ENCODE results near the gene SLC44A1. TPM values are rescaled to one million over a fixed set of nuclear protein-coding genes. Genes with fewer than 3 reads are reported as not detected.
A peak's percentile ranks its signal among the peaks of the same experiment; 100 is the strongest.

The SLC44A1 gene
- total RNA-seq, 2 experiments from 2014 or later: 26.6 to 71.6 TPM

- Histone ChIP-seq H3K4me1 (ENCODE audit: insufficient read depth, low read length, poor library complexity, severe bottlenecking) (peaks cover 15% of the 10 kb centered on the region), H3K79me2 (ENCODE audit: insufficient read depth, low read depth, low read length) (no peaks in the 10 kb centered on the region), H3K4me2 (ENCODE audit: low read length) (peak overlapping the region; percentile 87), H3K36me3 (ENCODE audit: insufficient read depth, low read length) (peaks cover 18% of the 10 kb centered on the region), H3K9me3 (ENCODE audit: low read length) (no peaks in the 10 kb centered on the region), H4K20me1 (ENCODE audit: insufficient read depth, low read length) (no peaks in the 10 kb centered on the region), H2AFZ (ENCODE audit: low read length) (peak overlapping the region; percentile 48; the same call in 1 of the 2 replicates), H3K9me2 (ENCODE audit: insufficient read depth, low read length) (no peaks in the 10 kb centered on the region), H3K4me3 (ENCODE audit: low read depth, low read length, poor library complexity, severe bottlenecking) (peak overlapping the region; percentile 47), H3K27ac (ENCODE audit: low read depth, low read length, poor library complexity, severe bottlenecking) (peak overlapping the region; percentile 17)
- POLR2A ChIA-PET: interaction anchor here (0.5 to 1.6 kb wide), 10 partner anchors 9 to 131 kb away, joined by 3 to 5 read pairs (median 4); no protein-coding TSS in a partner anchor
- CTCF ChIA-PET (ENCODE audit: unreplicated experiment): interaction anchor here (0.7 kb wide), 1 partner anchor 25 kb away, joined by 3 read pairs; no protein-coding TSS in a partner anchor
- TF ChIP-seq EZH2phosphoT487 (IDR thresholded peaks at IDR 0.05; ENCODE audit: borderline replicate concordance, low read depth, low read length) (no peak), CTCF (conservative IDR thresholded peaks at IDR 0.05; ENCODE audit: low read length) (no peak)
- peak; percentile 59 for DNase-seq (ENCODE audit: low spot score)
- no TSS peak for BruUV-seq (replicated peaks)
- intact Hi-C loops (cut with micrococcal nuclease; ENCODE audit: unreplicated experiment): loop anchor here (5.0 kb wide), 1 partner anchor 53 kb away; no protein-coding TSS in a partner anchor
Measured at GRCh38 chr9:105385381-105385985, 141.0 kb downstream of the SLC44A1 start.

GRCh38 chr9:105389796-105390195, 145.3 kb downstream of the SLC44A1 start:
- H3K9me3 ChIP-seq (ENCODE audit: low read length): no peaks in the 10 kb centered on the region
- intact Hi-C loops (cut with micrococcal nuclease; ENCODE audit: unreplicated experiment): loop anchor here (5.0 kb wide), 1 partner anchor 57 kb away; no protein-coding TSS in a partner anchor

More at GRCh38 chr9:105389796-105390195, 145.3 kb downstream of the SLC44A1 start:
- H3K9me2 ChIP-seq (ENCODE audit: insufficient read depth, low read length): no peaks in the 10 kb centered on the region
- TF ChIP-seq EZH2phosphoT487 (IDR thresholded peaks at IDR 0.05; ENCODE audit: borderline replicate concordance, low read depth, low read length): no peak
- no peak for TF ChIP-seq CTCF (conservative IDR thresholded peaks at IDR 0.05; ENCODE audit: low read length)
- no TSS peak for BruUV-seq (replicated peaks)
- CTCF ChIA-PET (ENCODE audit: unreplicated experiment): no interaction called here
- no peaks in the 10 kb centered on the region for H3K79me2 ChIP-seq (ENCODE audit: insufficient read depth, low read depth, low read length)
- no peak overlapping the region for H2AFZ ChIP-seq (ENCODE audit: low read length)
- POLR2A ChIA-PET: interaction anchor here (0.6 to 1.2 kb wide), 4 partner anchors 20 to 489 kb away, joined by 3 to 5 read pairs (median 4); no protein-coding TSS in a partner anchor
- DNase-seq (ENCODE audit: low spot score): no peak
- H3K4me3 ChIP-seq (ENCODE audit: low read depth, low read length, poor library complexity, severe bottlenecking): no peak overlapping the region
- no peak overlapping the region for H3K4me2 ChIP-seq (ENCODE audit: low read length)
- H3K4me1 ChIP-seq (ENCODE audit: insufficient read depth, low read length, poor library complexity, severe bottlenecking): peaks cover 14% of the 10 kb centered on the region
- H3K36me3 ChIP-seq (ENCODE audit: insufficient read depth, low read length): peaks cover 12% of the 10 kb centered on the region; the same call in 1 of the 2 replicates
- no peaks in the 10 kb centered on the region for H4K20me1 ChIP-seq (ENCODE audit: insufficient read depth, low read length)
- H3K27ac ChIP-seq (ENCODE audit: low read depth, low read length, poor library complexity, severe bottlenecking): no peak overlapping the region

Measured in OCI-LY7 (cell line).